ENCODE results near the gene UBE2U. TPM values are rescaled to one million over a fixed set of nuclear protein-coding genes. Genes with fewer than 3 reads are reported as not detected.
A peak's percentile ranks its signal among the peaks of the same experiment; 100 is the strongest.

Gene UBE2U
- total and polyA plus RNA-seq, 10 of the 15 experiments (the other 5 are each of a cell fraction or from before 2014, with no cell fraction given) = not detected

DNA sequence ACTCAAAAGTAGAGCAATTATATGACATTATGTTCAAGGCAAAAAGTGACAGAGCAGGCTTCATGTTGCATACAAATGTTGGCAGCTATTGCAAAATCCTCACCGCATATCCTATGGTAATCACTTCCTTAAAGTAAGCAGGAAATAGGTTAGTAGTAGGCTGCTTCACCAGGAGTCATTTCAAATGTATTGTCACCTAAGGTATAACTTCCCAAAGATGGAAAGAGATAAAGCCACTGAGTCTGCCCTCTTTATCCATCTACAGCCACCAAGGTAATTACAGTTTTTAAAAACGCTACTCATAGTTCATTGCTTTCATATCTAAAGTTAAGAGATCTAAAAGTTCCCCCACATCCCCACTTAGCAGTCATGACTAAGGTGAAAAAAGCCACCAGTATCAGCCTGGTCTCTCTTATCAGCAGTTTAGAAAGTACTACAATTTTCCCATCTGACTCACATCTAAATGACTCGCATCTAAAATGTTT is 31.6 kb upstream of the UBE2U start (continued):
- TF ChIP-seq, protein P1, sequence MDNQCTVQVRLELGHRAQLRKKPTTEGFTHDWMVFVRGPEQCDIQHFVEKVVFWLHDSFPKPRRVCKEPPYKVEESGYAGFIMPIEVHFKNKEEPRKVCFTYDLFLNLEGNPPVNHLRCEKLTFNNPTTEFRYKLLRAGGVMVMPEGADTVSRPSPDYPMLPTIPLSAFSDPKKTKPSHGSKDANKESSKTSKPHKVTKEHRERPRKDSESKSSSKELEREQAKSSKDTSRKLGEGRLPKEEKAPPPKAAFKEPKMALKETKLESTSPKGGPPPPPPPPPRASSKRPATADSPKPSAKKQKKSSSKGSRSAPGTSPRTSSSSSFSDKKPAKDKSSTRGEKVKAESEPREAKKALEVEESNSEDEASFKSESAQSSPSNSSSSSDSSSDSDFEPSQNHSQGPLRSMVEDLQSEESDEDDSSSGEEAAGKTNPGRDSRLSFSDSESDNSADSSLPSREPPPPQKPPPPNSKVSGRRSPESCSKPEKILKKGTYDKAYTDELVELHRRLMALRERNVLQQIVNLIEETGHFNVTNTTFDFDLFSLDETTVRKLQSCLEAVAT (IDR thresholded peaks at IDR 0.05) = no peak

DNA sequence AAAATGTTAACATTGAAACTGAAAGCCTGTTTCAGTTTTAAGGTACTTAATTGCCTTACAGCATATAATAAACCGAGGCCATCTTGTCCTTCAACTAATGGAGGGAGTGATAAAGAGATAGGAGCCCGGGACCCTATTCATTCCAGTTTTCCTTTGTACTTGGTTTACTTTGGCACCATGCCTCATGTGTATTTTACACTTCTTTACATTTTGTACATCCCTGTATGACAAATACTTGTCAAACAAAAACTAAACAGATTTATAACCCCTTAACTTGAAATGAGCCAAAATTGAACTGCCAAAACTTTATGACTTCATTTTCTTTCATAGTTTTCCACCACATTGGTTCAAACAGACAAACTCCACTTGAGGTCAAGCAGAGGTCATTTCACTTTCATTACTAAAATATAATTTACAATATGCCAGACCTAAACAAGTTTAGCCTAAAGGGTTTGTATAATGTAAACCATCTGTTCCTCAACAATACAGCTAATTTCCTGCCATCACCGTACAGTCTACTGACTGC is 30.9 kb upstream of the UBE2U start:
- 3% methylated on average over 3 of the region's 3 CpGs for WGBS (ENCODE audit: insufficient coverage, insufficient replicate concordance, low lambda C conversion rate, missing lambda C conversion rate)
- H3K4me1 ChIP-seq (ENCODE audit: control insufficient read depth, insufficient read depth, low read length) = peaks cover 14% of the 10 kb centered on the region
- no peaks in the 10 kb centered on the region; the same call in 2 of the 3 replicates for H3K9me3 ChIP-seq (replicated peaks; ENCODE audit: control insufficient read depth, insufficient read depth, low read length)
- ChIA-PET POLR2A (interaction anchor here (1.9 kb wide), 1 partner anchor 22 kb away, joined by 6 read pairs; no protein-coding TSS in a partner anchor), CTCF (interaction anchor here (0.9 to 1.4 kb wide), 2 partner anchors 9 to 22 kb away, joined by 4 to 5 read pairs; no protein-coding TSS in a partner anchor), SMC1A (ENCODE audit: uncharacterized antibody, unreplicated experiment) (interaction anchor here (0.6 to 2.2 kb wide), 6 partner anchors 11 to 841 kb away, joined by 3 to 7 read pairs (median 3); no protein-coding TSS in a partner anchor), RAD21 (ENCODE audit: unreplicated experiment) (interaction anchor here (0.7 to 1.2 kb wide), 3 partner anchors 10 to 22 kb away, joined by 3 to 4 read pairs (median 3); no protein-coding TSS in a partner anchor)
- ATAC-seq (peak; percentile 86), DNase-seq (ENCODE audit: low read depth, low spot score) (no peak), FAIRE-seq (no peak)
- H3K4me3 ChIP-seq = no peak overlapping the region
- H3K27me3 ChIP-seq (replicated peaks in 1 of 2; ENCODE audit: control insufficient read depth in 2 of 2, insufficient read depth in 2 of 2, low read length in 1 of 2) = no peaks in the 10 kb centered on the region
- intact Hi-C loops (cut with micrococcal nuclease; ENCODE audit: unreplicated experiment) = loop anchor here (2.0 to 5.0 kb wide), 2 partner anchors 50 to 70 kb away; no protein-coding TSS in a partner anchor
- H2AFZ ChIP-seq (ENCODE audit: control insufficient read depth, low read depth, low read length) = peak overlapping the region; percentile 60
- peak overlapping the region; percentile 54; the same call in 1 of the 2 replicates for H3K27ac ChIP-seq (ENCODE audit: control insufficient read depth, insufficient read depth)
- H4K20me1 ChIP-seq (ENCODE audit: control insufficient read depth, insufficient read depth) = no peaks in the 10 kb centered on the region
- no TSS peak for BruUV-seq (replicated peaks)
- no peak overlapping the region; the same call in 1 of the 2 replicates for H3K9ac ChIP-seq (ENCODE audit: control insufficient read depth, insufficient read depth, low read length)
- in situ Hi-C loops (cut with MboI) = no loop called here
- H3K79me2 ChIP-seq (ENCODE audit: control insufficient read depth, insufficient read depth, low read length) = no peaks in the 10 kb centered on the region
- H3K4me2 ChIP-seq (ENCODE audit: control insufficient read depth, insufficient read depth) = peak overlapping the region; percentile 31
- H3K36me3 ChIP-seq (ENCODE audit: control insufficient read depth in 2 of 2, insufficient read depth in 2 of 2, low read length in 1 of 2) = no peaks in the 10 kb centered on the region
- TF ChIP-seq SMAD1 (IDR thresholded peaks at IDR 0.05; ENCODE audit: low read depth, partially characterized antibody) = no peak
- TF ChIP-seq ELK1 (IDR thresholded peaks at IDR 0.05; ENCODE audit: low read depth, low read length) = no peak
- no peak for TF ChIP-seq CHD1 (IDR thresholded peaks at IDR 0.05; ENCODE audit: low read depth, low read length)
- TF ChIP-seq BCL11A (IDR thresholded peaks at IDR 0.05; ENCODE audit: low read depth, low read length) = no peak
- TF ChIP-seq ZSCAN29 (IDR thresholded peaks at IDR 0.05) = no peak
- TF ChIP-seq RUNX3 (IDR thresholded peaks at IDR 0.05; ENCODE audit: low read length) = peak; percentile 59; the same call in 1 of the 2 replicates
- 0 out of 4 replicates have a peak, but pooled peaks of 1 of the 2 experiments have one; percentile 39 for TF ChIP-seq CEBPB (IDR thresholded peaks at IDR 0.05; ENCODE audit: borderline replicate concordance in 1 of 2, low read depth in 2 of 2, low read length in 2 of 2)
- no peak for TF ChIP-seq CHD2 (IDR thresholded peaks at IDR 0.05; ENCODE audit: borderline replicate concordance, low read depth, low read length)
- TF ChIP-seq, protein P2, sequence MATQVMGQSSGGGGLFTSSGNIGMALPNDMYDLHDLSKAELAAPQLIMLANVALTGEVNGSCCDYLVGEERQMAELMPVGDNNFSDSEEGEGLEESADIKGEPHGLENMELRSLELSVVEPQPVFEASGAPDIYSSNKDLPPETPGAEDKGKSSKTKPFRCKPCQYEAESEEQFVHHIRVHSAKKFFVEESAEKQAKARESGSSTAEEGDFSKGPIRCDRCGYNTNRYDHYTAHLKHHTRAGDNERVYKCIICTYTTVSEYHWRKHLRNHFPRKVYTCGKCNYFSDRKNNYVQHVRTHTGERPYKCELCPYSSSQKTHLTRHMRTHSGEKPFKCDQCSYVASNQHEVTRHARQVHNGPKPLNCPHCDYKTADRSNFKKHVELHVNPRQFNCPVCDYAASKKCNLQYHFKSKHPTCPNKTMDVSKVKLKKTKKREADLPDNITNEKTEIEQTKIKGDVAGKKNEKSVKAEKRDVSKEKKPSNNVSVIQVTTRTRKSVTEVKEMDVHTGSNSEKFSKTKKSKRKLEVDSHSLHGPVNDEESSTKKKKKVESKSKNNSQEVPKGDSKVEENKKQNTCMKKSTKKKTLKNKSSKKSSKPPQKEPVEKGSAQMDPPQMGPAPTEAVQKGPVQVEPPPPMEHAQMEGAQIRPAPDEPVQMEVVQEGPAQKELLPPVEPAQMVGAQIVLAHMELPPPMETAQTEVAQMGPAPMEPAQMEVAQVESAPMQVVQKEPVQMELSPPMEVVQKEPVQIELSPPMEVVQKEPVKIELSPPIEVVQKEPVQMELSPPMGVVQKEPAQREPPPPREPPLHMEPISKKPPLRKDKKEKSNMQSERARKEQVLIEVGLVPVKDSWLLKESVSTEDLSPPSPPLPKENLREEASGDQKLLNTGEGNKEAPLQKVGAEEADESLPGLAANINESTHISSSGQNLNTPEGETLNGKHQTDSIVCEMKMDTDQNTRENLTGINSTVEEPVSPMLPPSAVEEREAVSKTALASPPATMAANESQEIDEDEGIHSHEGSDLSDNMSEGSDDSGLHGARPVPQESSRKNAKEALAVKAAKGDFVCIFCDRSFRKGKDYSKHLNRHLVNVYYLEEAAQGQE (IDR thresholded peaks at IDR 0.05; ENCODE audit: low read depth, low read length) = no peak
- no peak for TF ChIP-seq HDGF (IDR thresholded peaks at IDR 0.05)
- TF ChIP-seq PML (IDR thresholded peaks at IDR 0.05; ENCODE audit: low read length) = no peak; the same call in 1 of the 2 replicates
- TF ChIP-seq IKZF2 (IDR thresholded peaks at IDR 0.05) = no peak
- TF ChIP-seq KLF5 (IDR thresholded peaks at IDR 0.05; ENCODE audit: partially characterized antibody) = no peak

Measured in GM12878 (cell line).